HepG2 (cell line): ENCODE measurements around the gene EEFSEC. TPM values are rescaled to one million over a fixed set of nuclear protein-coding genes. Genes with fewer than 3 reads are reported as not detected.

Source experiments
- ASH2L ChIP-seq: fragments of 300-600, 200-600 bp; sonication (generic); IDR thresholded peaks from 2 replicates; pipeline ENCODE4 v1.7.0; 2017; ENCODE audit warnings: low read depth, mild to moderate bottlenecking, moderate library complexity, mixed read lengths, low read length; ENCODE audit not compliant: insufficient read length
- BORCS8-MEF2B ChIP-seq: sonication (generic); formaldehyde crosslinking; IDR thresholded peaks from 2 replicates; pipeline ENCODE4 v1.8.0; 2022; ENCODE audit warnings: mild to moderate bottlenecking, missing genetic modification reagents
- CBFB ChIP-seq: sonication (generic); formaldehyde crosslinking; IDR thresholded peaks from 2 replicates; pipeline ENCODE4 v1.4.0; 2020; ENCODE audit warnings: missing genetic modification reagents
- IKZF4 ChIP-seq: sonication (generic); formaldehyde crosslinking; IDR thresholded peaks from 2 replicates; pipeline ENCODE4 v1.5.1; 2020; ENCODE audit warnings: borderline replicate concordance, mild to moderate bottlenecking, low read depth, missing genetic modification reagents; ENCODE audit errors: not compliant biosample characterization
- KDM4B ChIP-seq: sonication (generic); formaldehyde crosslinking; IDR thresholded peaks from 2 replicates; pipeline ENCODE4 v1.4.0; 2020; ENCODE audit warnings: missing genetic modification reagents
- KDM6A ChIP-seq: IDR thresholded peaks from 2 replicates; pipeline ENCODE4 v1.6.1; 2016; ENCODE audit warnings: low read depth
- MTF1 ChIP-seq: sonication (generic); formaldehyde crosslinking; IDR thresholded peaks from 2 replicates; pipeline ENCODE4 v1.5.0; 2020; ENCODE audit warnings: missing genetic modification reagents
- MYNN ChIP-seq: sonication (generic); formaldehyde crosslinking; IDR thresholded peaks from 2 replicates; pipeline ENCODE4 v1.4.0; 2020; ENCODE audit warnings: mild to moderate bottlenecking, low read depth, missing genetic modification reagents
- NCOA5 ChIP-seq: sonication (generic); formaldehyde crosslinking; IDR thresholded peaks from 2 replicates; pipeline ENCODE4 v1.4.0; 2020; ENCODE audit warnings: missing genetic modification reagents
- NCOR1 ChIP-seq: fragments of 200-600 bp; sonication (generic); IDR thresholded peaks from 2 replicates; pipeline ENCODE4 v1.7.0; 2017; ENCODE audit warnings: antibody characterized with exemption, low read length, borderline replicate concordance
- PHF5A ChIP-seq: IDR thresholded peaks from one replicate; pipeline ENCODE4 v1.6.1; 2018; ENCODE audit warnings: low read depth, missing genetic modification reagents; ENCODE audit not compliant: unreplicated experiment
- RFX3 ChIP-seq: IDR thresholded peaks from 2 replicates; pipeline ENCODE4 v1.6.1; 2016; ENCODE audit warnings: missing biosample characterization, missing genetic modification reagents
- RXRB ChIP-seq: IDR thresholded peaks from 2 replicates; pipeline ENCODE4 v1.6.1; 2016; ENCODE audit warnings: borderline replicate concordance, missing genetic modification reagents, missing compliant biosample characterization
- YEATS4 ChIP-seq: sonication (generic); formaldehyde crosslinking; IDR thresholded peaks from 2 replicates; pipeline ENCODE4 v1.4.0; 2020; ENCODE audit warnings: missing genetic modification reagents, borderline replicate concordance
- ZNF235 ChIP-seq: sonication (generic); formaldehyde crosslinking; IDR thresholded peaks from 2 replicates; pipeline ENCODE4 v1.8.1; 2023; ENCODE audit warnings: mild to moderate bottlenecking, missing genetic modification reagents, borderline replicate concordance
- ZNF382 ChIP-seq: sonication (generic); formaldehyde crosslinking; IDR thresholded peaks from 2 replicates; pipeline ENCODE4 v1.5.0; 2020; ENCODE audit warnings: missing genetic modification reagents, mild to moderate bottlenecking, borderline replicate concordance
- ZNF547 ChIP-seq: sonication (generic); formaldehyde crosslinking; IDR thresholded peaks from 2 replicates; pipeline ENCODE4 v1.5.1; 2020; ENCODE audit warnings: mild to moderate bottlenecking, missing genetic modification reagents
- ZNF589 ChIP-seq: sonication (generic); formaldehyde crosslinking; conservative IDR thresholded peaks from 2 replicates; pipeline ENCODE4 v1.8.0; 2022; ENCODE audit warnings: mild to moderate bottlenecking, moderate library complexity, missing genetic modification reagents
- ZNF670 ChIP-seq: sonication (generic); formaldehyde crosslinking; IDR thresholded peaks from 2 replicates; pipeline ENCODE4 v1.8.0; 2022; ENCODE audit warnings: mild to moderate bottlenecking, missing genetic modification reagents, borderline replicate concordance
- ZNF891 ChIP-seq: sonication (generic); formaldehyde crosslinking; IDR thresholded peaks from 2 replicates; pipeline ENCODE4 v1.5.0; 2020; ENCODE audit warnings: mild to moderate bottlenecking, missing genetic modification reagents
- polyA plus RNA-seq, 8 experiments: library from polyadenylated mRNA; depleted of rRNA in 3 of 8; stranded (reverse) in 7 of 8; unstranded in 1 of 8; fragments of >200 nt; fragmentation: Illumina TruSeq in 4 of 8; extraction: Trizol in 4 of 8; gene quantifications; 2 replicates each; pipeline versions ENCODE4 v1.2.1 to v1.2.3, GENCODE V29; 2011 to 2016; ENCODE audit warnings: low read depth in 4 of 8, missing spikeins in 1 of 8, mixed read lengths in 1 of 8; ENCODE audit not compliant: insufficient read depth in 1 of 8
- total RNA-seq, 5 experiments: library from RNA; depleted of rRNA; stranded (reverse); fragments of >200 nt; fragmentation: Illumina TruSeq; extraction: Trizol; gene quantifications; 2 replicates each; pipeline ENCODE4 v1.2.3, GENCODE V29; 2016; ENCODE audit warnings: low read depth in 1 of 5
- TF ChIP-seq, protein P1 (sequence below): sonication (generic); formaldehyde crosslinking; IDR thresholded peaks from 2 replicates; pipeline ENCODE4 v1.5.1; 2020; ENCODE audit warnings: missing genetic modification reagents, mild to moderate bottlenecking, borderline replicate concordance
- TF ChIP-seq, protein P2 (sequence below): sonication (generic); formaldehyde crosslinking; IDR thresholded peaks from 2 replicates; pipeline ENCODE4 v1.4.0; 2020; ENCODE audit warnings: mild to moderate bottlenecking, missing genetic modification reagents
- TF ChIP-seq, protein P3 (sequence below): sonication (generic); formaldehyde crosslinking; IDR thresholded peaks from 2 replicates; pipeline ENCODE4 v1.4.0; 2020; ENCODE audit warnings: missing genetic modification reagents

Gene EEFSEC
- total and polyA plus RNA-seq, 2 of the 13 experiments (the other 11 are each of a cell fraction or from before 2014, with no cell fraction given): 6.4 to 24.2 TPM

DNA sequence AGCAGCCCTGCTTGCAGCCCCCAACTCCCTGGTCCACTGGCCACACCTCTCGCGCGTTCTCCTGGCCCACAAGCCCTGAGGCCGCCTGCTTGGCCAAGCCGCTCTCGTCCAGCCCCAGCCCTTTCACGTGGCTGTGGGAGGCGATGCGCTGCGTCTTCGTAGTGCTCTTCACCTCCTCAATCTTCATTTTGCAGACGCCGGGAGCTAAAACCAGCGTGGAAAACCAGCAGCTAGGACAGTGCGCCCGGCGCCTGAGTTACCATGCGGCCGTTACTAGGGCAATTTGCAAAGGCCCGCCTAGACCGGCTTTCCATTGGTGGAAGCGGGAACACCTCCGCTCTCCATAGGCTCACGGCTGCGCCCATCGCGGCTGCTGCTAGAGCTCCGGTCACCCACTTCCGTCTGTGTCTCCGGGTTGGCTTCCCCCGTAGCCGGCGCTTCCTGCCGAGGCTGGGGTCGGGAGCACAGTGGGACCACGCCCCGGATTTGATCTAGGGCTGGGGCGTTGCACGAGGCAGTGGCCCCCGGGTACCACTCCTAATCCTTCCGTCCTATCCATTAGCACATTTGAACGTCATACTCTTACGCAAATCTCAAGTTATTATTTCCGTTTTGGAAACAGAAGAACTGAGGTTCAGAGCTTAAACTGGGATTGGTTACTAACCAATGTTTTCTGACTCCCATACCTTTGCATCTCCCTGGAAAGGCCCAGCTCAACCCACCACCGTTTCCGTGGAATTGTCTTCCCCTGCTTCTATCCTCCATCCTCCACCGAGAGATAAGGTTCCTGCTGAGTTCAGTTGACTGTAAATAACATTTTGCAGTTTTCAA lies 29.5 kb upstream of the EEFSEC start, which contains the start of gene RUVBL1 (continued):
- TF ChIP-seq RXRB (peak; percentile 59; the same call in 1 of the 2 replicates), PHF5A (peak; percentile 87), RFX3 (peak; percentile 78), NCOA5 (CRISPR knock-in tag) (no peak), ZNF670 (no peak), MYNN (CRISPR knock-in tag) (no peak), CBFB (peak; percentile 76; the same call in 1 of the 2 replicates), ZNF589 (CRISPR knock-in tag) (no peak), ZNF382 (CRISPR knock-in tag) (no peak), ZNF891 (peak; percentile 75; the same call in 1 of the 2 replicates), ASH2L (peak; percentile 89), IKZF4 (peak; percentile 46), BORCS8-MEF2B (CRISPR knock-in tag) (0 out of 2 replicates have a peak, but pooled peaks have one; percentile 22), KDM6A (CRISPR knock-in tag) (no peak), MTF1 (CRISPR knock-in tag) (no peak), NCOR1 (no peak; the same call in 1 of the 2 replicates), ZNF547 (peak; percentile 70; the same call in 1 of the 2 replicates), YEATS4 (CRISPR knock-in tag) (peak; percentile 95), KDM4B (CRISPR knock-in tag) (peak; percentile 82; the same call in 1 of the 2 replicates), ZNF235 (no peak)
- TF ChIP-seq, protein P1, sequence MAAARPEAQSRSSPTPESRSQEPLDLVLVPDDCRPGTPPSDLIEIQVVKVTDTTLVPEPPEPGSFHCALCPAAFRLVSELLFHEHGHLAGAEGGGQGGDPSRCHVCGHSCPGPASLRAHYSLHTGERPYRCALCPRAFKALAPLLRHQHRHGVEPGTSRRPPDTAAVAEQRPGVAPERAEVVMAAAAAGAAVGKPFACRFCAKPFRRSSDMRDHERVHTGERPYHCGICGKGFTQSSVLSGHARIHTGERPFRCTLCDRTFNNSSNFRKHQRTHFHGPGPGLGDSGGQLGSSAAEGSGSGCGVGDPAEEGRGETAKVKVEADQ: 0 out of 2 replicates have a peak, but pooled peaks have one; percentile 30
- TF ChIP-seq, protein P2, sequence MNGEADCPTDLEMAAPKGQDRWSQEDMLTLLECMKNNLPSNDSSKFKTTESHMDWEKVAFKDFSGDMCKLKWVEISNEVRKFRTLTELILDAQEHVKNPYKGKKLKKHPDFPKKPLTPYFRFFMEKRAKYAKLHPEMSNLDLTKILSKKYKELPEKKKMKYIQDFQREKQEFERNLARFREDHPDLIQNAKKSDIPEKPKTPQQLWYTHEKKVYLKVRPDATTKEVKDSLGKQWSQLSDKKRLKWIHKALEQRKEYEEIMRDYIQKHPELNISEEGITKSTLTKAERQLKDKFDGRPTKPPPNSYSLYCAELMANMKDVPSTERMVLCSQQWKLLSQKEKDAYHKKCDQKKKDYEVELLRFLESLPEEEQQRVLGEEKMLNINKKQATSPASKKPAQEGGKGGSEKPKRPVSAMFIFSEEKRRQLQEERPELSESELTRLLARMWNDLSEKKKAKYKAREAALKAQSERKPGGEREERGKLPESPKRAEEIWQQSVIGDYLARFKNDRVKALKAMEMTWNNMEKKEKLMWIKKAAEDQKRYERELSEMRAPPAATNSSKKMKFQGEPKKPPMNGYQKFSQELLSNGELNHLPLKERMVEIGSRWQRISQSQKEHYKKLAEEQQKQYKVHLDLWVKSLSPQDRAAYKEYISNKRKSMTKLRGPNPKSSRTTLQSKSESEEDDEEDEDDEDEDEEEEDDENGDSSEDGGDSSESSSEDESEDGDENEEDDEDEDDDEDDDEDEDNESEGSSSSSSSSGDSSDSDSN: peak; percentile 96
- TF ChIP-seq, protein P3, sequence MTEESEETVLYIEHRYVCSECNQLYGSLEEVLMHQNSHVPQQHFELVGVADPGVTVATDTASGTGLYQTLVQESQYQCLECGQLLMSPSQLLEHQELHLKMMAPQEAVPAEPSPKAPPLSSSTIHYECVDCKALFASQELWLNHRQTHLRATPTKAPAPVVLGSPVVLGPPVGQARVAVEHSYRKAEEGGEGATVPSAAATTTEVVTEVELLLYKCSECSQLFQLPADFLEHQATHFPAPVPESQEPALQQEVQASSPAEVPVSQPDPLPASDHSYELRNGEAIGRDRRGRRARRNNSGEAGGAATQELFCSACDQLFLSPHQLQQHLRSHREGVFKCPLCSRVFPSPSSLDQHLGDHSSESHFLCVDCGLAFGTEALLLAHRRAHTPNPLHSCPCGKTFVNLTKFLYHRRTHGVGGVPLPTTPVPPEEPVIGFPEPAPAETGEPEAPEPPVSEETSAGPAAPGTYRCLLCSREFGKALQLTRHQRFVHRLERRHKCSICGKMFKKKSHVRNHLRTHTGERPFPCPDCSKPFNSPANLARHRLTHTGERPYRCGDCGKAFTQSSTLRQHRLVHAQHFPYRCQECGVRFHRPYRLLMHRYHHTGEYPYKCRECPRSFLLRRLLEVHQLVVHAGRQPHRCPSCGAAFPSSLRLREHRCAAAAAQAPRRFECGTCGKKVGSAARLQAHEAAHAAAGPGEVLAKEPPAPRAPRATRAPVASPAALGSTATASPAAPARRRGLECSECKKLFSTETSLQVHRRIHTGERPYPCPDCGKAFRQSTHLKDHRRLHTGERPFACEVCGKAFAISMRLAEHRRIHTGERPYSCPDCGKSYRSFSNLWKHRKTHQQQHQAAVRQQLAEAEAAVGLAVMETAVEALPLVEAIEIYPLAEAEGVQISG (CRISPR knock-in tag): peak; percentile 93
